ENCODE measurements around the gene MFAP2. TPM values are rescaled to one million over a fixed set of nuclear protein-coding genes. Genes with fewer than 3 reads are reported as not detected.

MFAP2 gene
- total RNA-seq, 1 experiment from 2014 or later: 27.2 TPM

GRCh38 chr1:17023573-17023972 lies 43.2 kb upstream of the MFAP2 start:
- ChIA-PET CTCF (no interaction called here), POLR2A (ENCODE audit: low non-redundant PET) (no interaction called here)
- Histone ChIP-seq H3K4me3 (ENCODE audit: low read depth, low read length, poor library complexity, severe bottlenecking) (no peak overlapping the region), H3K27me3 (replicated peaks; ENCODE audit: insufficient read depth, low read depth, low read length, poor library complexity) (no peaks in the 10 kb centered on the region), H3K36me3 (ENCODE audit: insufficient read depth, low read length, poor library complexity, severe bottlenecking) (peaks cover 96% of the 10 kb centered on the region), H3K4me1 (ENCODE audit: insufficient read depth, low read length, poor library complexity, severe bottlenecking) (no peaks in the 10 kb centered on the region), H3K9me3 (ENCODE audit: low read depth, low read length, poor library complexity, severe bottlenecking) (no peaks in the 10 kb centered on the region), H3K27ac (ENCODE audit: low read depth, low read length, poor library complexity, severe bottlenecking) (no peak overlapping the region)
- no TSS peak for BruUV-seq (replicated peaks)
- no peak for TF ChIP-seq EZH2 (IDR thresholded peaks at IDR 0.05; ENCODE audit: borderline replicate concordance, low read depth, low read length, poor library complexity, severe bottlenecking)
- TF ChIP-seq, protein P1, sequence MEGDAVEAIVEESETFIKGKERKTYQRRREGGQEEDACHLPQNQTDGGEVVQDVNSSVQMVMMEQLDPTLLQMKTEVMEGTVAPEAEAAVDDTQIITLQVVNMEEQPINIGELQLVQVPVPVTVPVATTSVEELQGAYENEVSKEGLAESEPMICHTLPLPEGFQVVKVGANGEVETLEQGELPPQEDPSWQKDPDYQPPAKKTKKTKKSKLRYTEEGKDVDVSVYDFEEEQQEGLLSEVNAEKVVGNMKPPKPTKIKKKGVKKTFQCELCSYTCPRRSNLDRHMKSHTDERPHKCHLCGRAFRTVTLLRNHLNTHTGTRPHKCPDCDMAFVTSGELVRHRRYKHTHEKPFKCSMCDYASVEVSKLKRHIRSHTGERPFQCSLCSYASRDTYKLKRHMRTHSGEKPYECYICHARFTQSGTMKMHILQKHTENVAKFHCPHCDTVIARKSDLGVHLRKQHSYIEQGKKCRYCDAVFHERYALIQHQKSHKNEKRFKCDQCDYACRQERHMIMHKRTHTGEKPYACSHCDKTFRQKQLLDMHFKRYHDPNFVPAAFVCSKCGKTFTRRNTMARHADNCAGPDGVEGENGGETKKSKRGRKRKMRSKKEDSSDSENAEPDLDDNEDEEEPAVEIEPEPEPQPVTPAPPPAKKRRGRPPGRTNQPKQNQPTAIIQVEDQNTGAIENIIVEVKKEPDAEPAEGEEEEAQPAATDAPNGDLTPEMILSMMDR (conservative IDR thresholded peaks at IDR 0.05; ENCODE audit: low read depth, low read length): no peak
- no peak for DNase-seq (ENCODE audit: low spot score)
- intact Hi-C loops (cut with micrococcal nuclease; ENCODE audit: unreplicated experiment): no loop called here

DNA sequence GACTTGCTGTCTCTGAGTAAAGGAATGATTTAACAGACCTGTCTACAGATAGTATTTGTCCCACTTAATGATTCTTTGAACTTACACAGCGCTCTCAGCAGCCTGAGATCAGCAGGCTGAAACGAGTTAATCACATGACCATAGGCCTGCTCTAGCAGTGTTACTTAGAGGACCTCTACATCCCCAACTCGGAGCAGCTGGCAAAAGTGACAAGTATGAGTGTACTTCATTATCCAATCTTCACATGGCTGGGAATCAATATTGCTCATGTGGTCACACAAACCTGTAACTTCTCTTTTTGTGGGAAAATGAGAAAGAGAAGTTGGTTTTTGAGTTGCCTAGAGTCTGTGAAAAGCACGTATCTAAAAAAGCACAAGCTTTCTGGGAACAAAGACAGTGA lies 42.7 kb upstream of the MFAP2 start:
- peaks cover 96% of the 10 kb centered on the region for H3K36me3 ChIP-seq (ENCODE audit: insufficient read depth, low read length, poor library complexity, severe bottlenecking)
- no peak overlapping the region for H3K4me3 ChIP-seq (ENCODE audit: low read depth, low read length, poor library complexity, severe bottlenecking)
- ChIA-PET CTCF (no interaction called here), POLR2A (ENCODE audit: low non-redundant PET) (no interaction called here)
- BruUV-seq (replicated peaks): no TSS peak
- no peaks in the 10 kb centered on the region for H3K9me3 ChIP-seq (ENCODE audit: low read depth, low read length, poor library complexity, severe bottlenecking)
- H3K27ac ChIP-seq (ENCODE audit: low read depth, low read length, poor library complexity, severe bottlenecking): no peak overlapping the region
- no peaks in the 10 kb centered on the region for H3K4me1 ChIP-seq (ENCODE audit: insufficient read depth, low read length, poor library complexity, severe bottlenecking)
- intact Hi-C loops (cut with micrococcal nuclease; ENCODE audit: unreplicated experiment): no loop called here
- no peaks in the 10 kb centered on the region for H3K27me3 ChIP-seq (replicated peaks; ENCODE audit: insufficient read depth, low read depth, low read length, poor library complexity)
- DNase-seq (ENCODE audit: low spot score): no peak
- TF ChIP-seq EZH2 (IDR thresholded peaks at IDR 0.05; ENCODE audit: borderline replicate concordance, low read depth, low read length, poor library complexity, severe bottlenecking): no peak
- TF ChIP-seq, protein P1 (conservative IDR thresholded peaks at IDR 0.05; ENCODE audit: low read depth, low read length): no peak

DNA sequence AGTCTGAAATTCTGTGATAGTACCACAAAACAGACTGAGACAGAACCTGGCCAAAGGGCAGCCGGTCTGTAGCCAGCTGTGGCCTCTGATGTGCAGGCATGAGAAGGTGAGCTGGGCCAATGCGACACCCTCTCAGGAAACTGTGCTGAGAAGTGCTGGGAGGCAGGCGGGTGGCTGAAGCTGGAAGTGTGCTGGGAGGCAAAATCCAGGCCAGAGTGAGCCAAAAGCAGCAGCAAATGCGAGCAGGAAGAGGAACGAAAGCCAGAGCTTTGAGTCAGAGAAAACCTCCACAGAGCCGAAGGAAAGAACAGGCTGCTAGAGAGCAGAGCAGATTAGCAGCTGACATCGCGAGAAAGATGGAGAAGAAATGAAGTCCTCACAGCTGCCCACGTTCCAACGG lies 41.5 kb upstream of the MFAP2 start:
- no peak for DNase-seq (ENCODE audit: low spot score)
- BruUV-seq (replicated peaks): no TSS peak
- Histone ChIP-seq H3K4me1 (ENCODE audit: insufficient read depth, low read length, poor library complexity, severe bottlenecking) (no peaks in the 10 kb centered on the region), H3K27me3 (replicated peaks; ENCODE audit: insufficient read depth, low read depth, low read length, poor library complexity) (no peaks in the 10 kb centered on the region), H3K9me3 (ENCODE audit: low read depth, low read length, poor library complexity, severe bottlenecking) (no peaks in the 10 kb centered on the region), H3K36me3 (ENCODE audit: insufficient read depth, low read length, poor library complexity, severe bottlenecking) (peaks cover 85% of the 10 kb centered on the region), H3K4me3 (ENCODE audit: low read depth, low read length, poor library complexity, severe bottlenecking) (no peak overlapping the region), H3K27ac (ENCODE audit: low read depth, low read length, poor library complexity, severe bottlenecking) (no peak overlapping the region)
- TF ChIP-seq EZH2 (IDR thresholded peaks at IDR 0.05; ENCODE audit: borderline replicate concordance, low read depth, low read length, poor library complexity, severe bottlenecking): no peak
- TF ChIP-seq, protein P1 (conservative IDR thresholded peaks at IDR 0.05; ENCODE audit: low read depth, low read length): no peak
- intact Hi-C loops (cut with micrococcal nuclease; ENCODE audit: unreplicated experiment): no loop called here
- ChIA-PET CTCF (no interaction called here), POLR2A (ENCODE audit: low non-redundant PET) (interaction anchor here (0.6 kb wide), 1 partner anchor 25 kb away, joined by 8 read pairs; no protein-coding TSS in a partner anchor)

Data from A673 (cell line).